K562 (cell line): ENCODE data around the gene HTR1D. TPM values are rescaled to one million over a fixed set of nuclear protein-coding genes. Genes with fewer than 3 reads are reported as not detected.

Source experiments
- CTBP1 ChIP-seq: fragments of 450-650 bp; IDR thresholded peaks from 2 replicates; pipeline ENCODE4 v1.6.1; 2016; ENCODE audit warnings: borderline replicate concordance
- EZH2 ChIP-seq: IDR thresholded peaks from 2 replicates; pipeline ENCODE4 v1.6.1; 2012; ENCODE audit warnings: low read depth, mild to moderate bottlenecking, inconsistent platforms, low read length, borderline replicate concordance
- KDM1A ChIP-seq, 2 experiments: fragments of 450-650 bp; IDR thresholded peaks; 2 replicates each; pipeline ENCODE4 v1.6.1; 2016; ENCODE audit warnings: mild to moderate bottlenecking in 2 of 2
- MYC ChIP-seq, 2 experiments: fragments of 250-450 bp in 1 of 2; sonication (Bioruptor Pico) in 1 of 2; IDR thresholded peaks; 2 replicates each; pipeline versions ENCODE4 v1.5.1 to v1.6.1; 2012 to 2021; ENCODE audit warnings: low read depth in 2 of 2, borderline replicate concordance in 1 of 2, improper control_type of control experiment in 1 of 2, low read length in 1 of 2, mild to moderate bottlenecking in 1 of 2, moderate library complexity in 1 of 2
- NFIC ChIP-seq: fragments of 450-650 bp; IDR thresholded peaks from 2 replicates; pipeline ENCODE4 v1.6.1; 2017; ENCODE audit warnings: mild to moderate bottlenecking, inconsistent platforms
- TCF3 ChIP-seq: sonication (generic); formaldehyde crosslinking; IDR thresholded peaks from 2 replicates; pipeline ENCODE4 v1.4.0; 2020; ENCODE audit warnings: mild to moderate bottlenecking, missing genetic modification reagents
- polyA plus RNA-seq, 8 experiments: library from polyadenylated mRNA; depleted of rRNA in 4 of 8; stranded (reverse) in 5 of 8; unstranded in 3 of 8; fragments of >200 nt; fragmentation: Nextera tagmentation in 2 of 8; fragmentation: Illumina TruSeq in 1 of 8; extraction: Ambion mirVana in 2 of 8; extraction: Trizol in 1 of 8; gene quantifications; 2 replicates each; pipeline versions ENCODE4 v1.2.1 to v1.2.3, GENCODE V29; 2011 to 2014; ENCODE audit warnings: inconsistent platforms in 1 of 8, missing spikeins in 1 of 8
- total RNA-seq, 7 experiments: library from RNA; depleted of rRNA in 6 of 7; stranded (reverse); fragments of >200 nt in 6 of 7; fragmentation: Illumina TruSeq in 2 of 7; extraction: Trizol in 2 of 7; gene quantifications; 2 replicates each; pipeline versions ENCODE4 v1.2.1 to v1.2.3, GENCODE V29; 2011 to 2021; ENCODE audit warnings: low replicate concordance in 1 of 7
- TF ChIP-seq, protein P1 (sequence below): fragments of 250-450 bp; sonication (Bioruptor Pico); IDR thresholded peaks from 2 replicates; pipeline ENCODE4 v1.9.0; 2021; ENCODE audit warnings: mild to moderate bottlenecking, inconsistent platforms
- TF ChIP-seq, protein P2 (sequence below), 2 experiments: fragments of 450-650 bp in 1 of 2; sonication (generic) in 1 of 2; formaldehyde crosslinking in 1 of 2; IDR thresholded peaks; 2 replicates each; pipeline versions ENCODE4 v1.7.1 to v1.9.0; 2016 to 2022; ENCODE audit warnings: inconsistent platforms in 1 of 2, mild to moderate bottlenecking in 1 of 2, missing genetic modification reagents in 1 of 2
- TF ChIP-seq, protein P3 (sequence below), 2 experiments: fragments of 250-450 bp in 1 of 2; fragments of 450-650 bp in 1 of 2; sonication (Bioruptor Pico) in 1 of 2; IDR thresholded peaks; 2 replicates each; pipeline versions ENCODE4 v1.6.1 to v1.8.0; 2016 to 2021; ENCODE audit warnings: mild to moderate bottlenecking in 2 of 2, moderate library complexity in 2 of 2, missing compliant biosample characterization in 1 of 2, missing genetic modification characterization in 1 of 2
- TF ChIP-seq, protein P4 (sequence below), 2 experiments: fragments of 450-650 bp; conservative IDR thresholded peaks; 2 replicates each; pipeline ENCODE4 v1.6.1; 2017; ENCODE audit warnings: mild to moderate bottlenecking in 2 of 2, moderate library complexity in 2 of 2

The HTR1D gene
- total and polyA plus RNA-seq, 9 of the 15 experiments (the other 6 are each of a cell fraction or from before 2014, with no cell fraction given): 0.03 to 0.09 (median 0.04) TPM; not detected in 4

DNA sequence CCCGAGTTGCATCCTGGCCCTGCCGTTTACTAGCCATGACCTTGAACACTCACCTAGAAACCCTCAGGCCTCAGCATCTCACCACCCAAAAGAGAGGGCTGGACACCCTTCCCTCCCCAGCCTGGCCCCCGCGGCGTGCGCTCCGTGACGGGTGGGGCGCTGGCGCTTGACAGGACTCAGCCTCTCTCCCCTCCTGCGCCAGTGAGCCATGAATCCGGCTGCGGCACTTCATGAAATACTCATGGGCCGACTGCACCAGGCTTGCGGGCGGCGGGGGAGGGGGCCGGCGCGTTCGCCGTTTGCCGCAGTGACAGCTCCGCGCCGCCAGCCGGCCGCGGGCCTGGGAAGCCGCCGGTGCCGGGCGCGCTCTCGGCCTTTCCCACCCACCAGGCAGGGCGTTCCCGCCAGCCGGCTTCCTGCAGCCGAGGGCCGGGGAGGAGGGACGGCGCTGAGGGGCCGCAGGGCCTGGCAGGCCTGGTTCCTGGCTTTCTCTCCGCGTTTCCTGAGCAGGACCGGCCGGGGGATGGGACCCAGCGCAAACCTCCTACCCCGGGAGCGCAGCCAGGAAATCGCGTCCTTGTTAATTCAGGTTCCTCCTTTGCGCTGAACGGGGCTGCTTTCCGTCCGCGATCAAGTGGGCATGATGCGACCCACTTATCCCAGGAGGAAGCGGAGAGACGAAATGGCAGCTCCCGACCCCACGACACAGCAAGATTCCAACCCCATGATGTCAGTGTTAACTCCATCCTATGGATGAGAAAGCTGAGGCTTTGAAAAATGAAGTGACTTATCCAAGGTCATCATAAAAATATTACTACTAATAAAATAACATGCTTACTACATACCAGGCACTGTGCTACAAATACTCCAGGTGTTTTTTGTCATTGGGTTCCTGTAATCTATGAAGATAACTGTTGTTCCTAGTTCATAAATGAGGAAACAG lies 39.6 kb downstream of the HTR1D start (continued):
- TF ChIP-seq, protein P1, sequence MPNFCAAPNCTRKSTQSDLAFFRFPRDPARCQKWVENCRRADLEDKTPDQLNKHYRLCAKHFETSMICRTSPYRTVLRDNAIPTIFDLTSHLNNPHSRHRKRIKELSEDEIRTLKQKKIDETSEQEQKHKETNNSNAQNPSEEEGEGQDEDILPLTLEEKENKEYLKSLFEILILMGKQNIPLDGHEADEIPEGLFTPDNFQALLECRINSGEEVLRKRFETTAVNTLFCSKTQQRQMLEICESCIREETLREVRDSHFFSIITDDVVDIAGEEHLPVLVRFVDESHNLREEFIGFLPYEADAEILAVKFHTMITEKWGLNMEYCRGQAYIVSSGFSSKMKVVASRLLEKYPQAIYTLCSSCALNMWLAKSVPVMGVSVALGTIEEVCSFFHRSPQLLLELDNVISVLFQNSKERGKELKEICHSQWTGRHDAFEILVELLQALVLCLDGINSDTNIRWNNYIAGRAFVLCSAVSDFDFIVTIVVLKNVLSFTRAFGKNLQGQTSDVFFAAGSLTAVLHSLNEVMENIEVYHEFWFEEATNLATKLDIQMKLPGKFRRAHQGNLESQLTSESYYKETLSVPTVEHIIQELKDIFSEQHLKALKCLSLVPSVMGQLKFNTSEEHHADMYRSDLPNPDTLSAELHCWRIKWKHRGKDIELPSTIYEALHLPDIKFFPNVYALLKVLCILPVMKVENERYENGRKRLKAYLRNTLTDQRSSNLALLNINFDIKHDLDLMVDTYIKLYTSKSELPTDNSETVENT (CRISPR knock-in tag): peak; percentile 31; the same call in 1 of the 2 replicates
- TF ChIP-seq EZH2 (no peak), NFIC (peak; percentile 30; the same call in 1 of the 2 replicates), KDM1A (IDR thresholded peaks at IDR 0.05) (peak in 1 of 2 experiments; percentile 57; a peak in 1 of 4 replicates), CTBP1 (peak; percentile 93), MYC (IDR thresholded peaks at IDR 0.05; ENCODE audit: low read depth, low read length) (peak; percentile 41; the same call in 1 of the 2 replicates), MYC (CRISPR knock-in tag; IDR thresholded peaks at IDR 0.05; ENCODE audit: borderline replicate concordance, low read depth) (no peak), TCF3 (CRISPR knock-in tag) (no peak)
- TF ChIP-seq, protein P2, sequence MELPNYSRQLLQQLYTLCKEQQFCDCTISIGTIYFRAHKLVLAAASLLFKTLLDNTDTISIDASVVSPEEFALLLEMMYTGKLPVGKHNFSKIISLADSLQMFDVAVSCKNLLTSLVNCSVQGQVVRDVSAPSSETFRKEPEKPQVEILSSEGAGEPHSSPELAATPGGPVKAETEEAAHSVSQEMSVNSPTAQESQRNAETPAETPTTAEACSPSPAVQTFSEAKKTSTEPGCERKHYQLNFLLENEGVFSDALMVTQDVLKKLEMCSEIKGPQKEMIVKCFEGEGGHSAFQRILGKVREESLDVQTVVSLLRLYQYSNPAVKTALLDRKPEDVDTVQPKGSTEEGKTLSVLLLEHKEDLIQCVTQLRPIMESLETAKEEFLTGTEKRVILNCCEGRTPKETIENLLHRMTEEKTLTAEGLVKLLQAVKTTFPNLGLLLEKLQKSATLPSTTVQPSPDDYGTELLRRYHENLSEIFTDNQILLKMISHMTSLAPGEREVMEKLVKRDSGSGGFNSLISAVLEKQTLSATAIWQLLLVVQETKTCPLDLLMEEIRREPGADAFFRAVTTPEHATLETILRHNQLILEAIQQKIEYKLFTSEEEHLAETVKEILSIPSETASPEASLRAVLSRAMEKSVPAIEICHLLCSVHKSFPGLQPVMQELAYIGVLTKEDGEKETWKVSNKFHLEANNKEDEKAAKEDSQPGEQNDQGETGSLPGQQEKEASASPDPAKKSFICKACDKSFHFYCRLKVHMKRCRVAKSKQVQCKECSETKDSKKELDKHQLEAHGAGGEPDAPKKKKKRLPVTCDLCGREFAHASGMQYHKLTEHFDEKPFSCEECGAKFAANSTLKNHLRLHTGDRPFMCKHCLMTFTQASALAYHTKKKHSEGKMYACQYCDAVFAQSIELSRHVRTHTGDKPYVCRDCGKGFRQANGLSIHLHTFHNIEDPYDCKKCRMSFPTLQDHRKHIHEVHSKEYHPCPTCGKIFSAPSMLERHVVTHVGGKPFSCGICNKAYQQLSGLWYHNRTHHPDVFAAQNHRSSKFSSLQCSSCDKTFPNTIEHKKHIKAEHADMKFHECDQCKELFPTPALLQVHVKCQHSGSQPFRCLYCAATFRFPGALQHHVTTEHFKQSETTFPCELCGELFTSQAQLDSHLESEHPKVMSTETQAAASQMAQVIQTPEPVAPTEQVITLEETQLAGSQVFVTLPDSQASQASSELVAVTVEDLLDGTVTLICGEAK (IDR thresholded peaks at IDR 0.05): 0 out of 2 replicates have a peak, but pooled peaks have one; percentile 33
- TF ChIP-seq, protein P2 (CRISPR knock-in tag; IDR thresholded peaks at IDR 0.05): no peak
- TF ChIP-seq, protein P3, sequence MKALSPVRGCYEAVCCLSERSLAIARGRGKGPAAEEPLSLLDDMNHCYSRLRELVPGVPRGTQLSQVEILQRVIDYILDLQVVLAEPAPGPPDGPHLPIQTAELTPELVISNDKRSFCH (CRISPR knock-in tag; IDR thresholded peaks at IDR 0.05): no peak
- TF ChIP-seq, protein P3 (tag; IDR thresholded peaks at IDR 0.05): 0 out of 2 replicates have a peak, but pooled peaks have one; percentile 35
- TF ChIP-seq, protein P4, sequence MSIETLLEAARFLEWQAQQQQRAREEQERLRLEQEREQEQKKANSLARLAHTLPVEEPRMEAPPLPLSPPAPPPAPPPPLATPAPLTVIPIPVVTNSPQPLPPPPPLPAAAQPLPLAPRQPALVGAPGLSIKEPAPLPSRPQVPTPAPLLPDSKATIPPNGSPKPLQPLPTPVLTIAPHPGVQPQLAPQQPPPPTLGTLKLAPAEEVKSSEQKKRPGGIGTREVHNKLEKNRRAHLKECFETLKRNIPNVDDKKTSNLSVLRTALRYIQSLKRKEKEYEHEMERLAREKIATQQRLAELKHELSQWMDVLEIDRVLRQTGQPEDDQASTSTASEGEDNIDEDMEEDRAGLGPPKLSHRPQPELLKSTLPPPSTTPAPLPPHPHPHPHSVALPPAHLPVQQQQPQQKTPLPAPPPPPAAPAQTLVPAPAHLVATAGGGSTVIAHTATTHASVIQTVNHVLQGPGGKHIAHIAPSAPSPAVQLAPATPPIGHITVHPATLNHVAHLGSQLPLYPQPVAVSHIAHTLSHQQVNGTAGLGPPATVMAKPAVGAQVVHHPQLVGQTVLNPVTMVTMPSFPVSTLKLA (conservative IDR thresholded peaks at IDR 0.05): peak in 1 of 2 experiments; percentile 31; a peak in 1 of 4 replicates
